GM11168 (cell line): ENCODE data around the gene SNX2.
"Not testable (repeated sequence)": the region's sequence is repeated elsewhere in the genome, so short reads cannot be mapped to it uniquely, and the experiment has no call there.

Source experiments
- in situ Hi-C: fragments of 300-500 bp; cut with MboI; formaldehyde crosslinking; loops from one replicate; pipeline ENCODE4 v1.12.0; 2022; ENCODE audit warnings: low sequenced_read_pairs; ENCODE audit not compliant: unreplicated experiment

The SNX2 gene, protein sequence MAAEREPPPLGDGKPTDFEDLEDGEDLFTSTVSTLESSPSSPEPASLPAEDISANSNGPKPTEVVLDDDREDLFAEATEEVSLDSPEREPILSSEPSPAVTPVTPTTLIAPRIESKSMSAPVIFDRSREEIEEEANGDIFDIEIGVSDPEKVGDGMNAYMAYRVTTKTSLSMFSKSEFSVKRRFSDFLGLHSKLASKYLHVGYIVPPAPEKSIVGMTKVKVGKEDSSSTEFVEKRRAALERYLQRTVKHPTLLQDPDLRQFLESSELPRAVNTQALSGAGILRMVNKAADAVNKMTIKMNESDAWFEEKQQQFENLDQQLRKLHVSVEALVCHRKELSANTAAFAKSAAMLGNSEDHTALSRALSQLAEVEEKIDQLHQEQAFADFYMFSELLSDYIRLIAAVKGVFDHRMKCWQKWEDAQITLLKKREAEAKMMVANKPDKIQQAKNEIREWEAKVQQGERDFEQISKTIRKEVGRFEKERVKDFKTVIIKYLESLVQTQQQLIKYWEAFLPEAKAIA

DNA sequence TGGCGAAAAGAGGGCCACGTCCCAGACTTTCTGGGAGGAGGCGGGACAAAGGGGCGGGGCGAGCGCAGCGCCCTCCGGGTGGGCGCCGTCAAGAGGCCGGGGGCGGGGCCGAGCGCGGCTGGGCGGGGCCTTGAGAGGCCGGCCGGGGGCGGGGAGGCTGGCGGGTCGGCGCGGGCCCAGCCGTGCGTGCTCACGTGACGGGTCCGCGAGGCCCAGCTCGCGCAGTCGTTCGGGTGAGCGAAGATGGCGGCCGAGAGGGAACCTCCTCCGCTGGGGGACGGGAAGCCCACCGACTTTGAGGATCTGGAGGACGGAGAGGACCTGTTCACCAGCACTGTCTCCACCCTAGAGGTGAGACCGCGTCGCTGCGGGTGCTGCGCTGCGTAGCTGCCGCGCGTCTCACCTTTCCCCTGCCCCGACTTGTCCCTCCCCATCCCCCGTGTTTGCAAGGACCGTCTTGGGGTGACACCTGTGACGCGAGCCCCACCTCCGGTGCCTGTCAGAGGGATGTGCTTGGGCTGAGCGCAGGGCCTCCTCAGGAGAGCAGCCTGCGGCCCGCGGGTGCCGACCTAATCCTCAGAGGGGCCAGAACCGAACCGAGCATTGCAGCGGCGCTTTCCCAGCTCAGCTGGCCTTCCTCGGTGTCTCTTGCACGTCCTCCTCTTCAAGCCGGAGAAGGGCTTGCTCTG, at the start of gene SNX2:
Gene SNX2, plus strand, starts transcription at position 220 of the 689 bp plus-strand sequence. Its CDS starts 24 bp downstream, at position 244.
- in situ Hi-C loops: no loop called here

DNA sequence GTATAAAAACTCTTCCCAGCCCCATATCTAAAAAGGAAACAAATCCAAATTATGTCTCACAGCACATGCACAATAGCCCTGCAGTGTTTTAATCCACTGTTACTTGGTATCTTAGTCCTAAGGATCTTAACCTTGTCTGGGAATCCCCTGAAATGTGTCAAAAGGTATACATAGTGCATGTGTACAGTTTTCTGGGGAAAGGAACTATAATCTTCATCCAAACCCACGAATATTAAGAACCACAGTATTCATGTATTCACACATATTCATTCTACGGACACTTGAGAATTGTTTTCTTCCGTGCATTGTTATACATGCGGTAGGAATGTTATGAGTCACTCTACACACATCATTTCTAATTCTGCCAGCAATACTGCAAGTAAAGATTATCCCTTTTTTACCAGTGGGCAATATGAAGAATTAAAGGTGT, 47.8 kb upstream of the SNX2 start:
- in situ Hi-C loops: no loop called here

DNA sequence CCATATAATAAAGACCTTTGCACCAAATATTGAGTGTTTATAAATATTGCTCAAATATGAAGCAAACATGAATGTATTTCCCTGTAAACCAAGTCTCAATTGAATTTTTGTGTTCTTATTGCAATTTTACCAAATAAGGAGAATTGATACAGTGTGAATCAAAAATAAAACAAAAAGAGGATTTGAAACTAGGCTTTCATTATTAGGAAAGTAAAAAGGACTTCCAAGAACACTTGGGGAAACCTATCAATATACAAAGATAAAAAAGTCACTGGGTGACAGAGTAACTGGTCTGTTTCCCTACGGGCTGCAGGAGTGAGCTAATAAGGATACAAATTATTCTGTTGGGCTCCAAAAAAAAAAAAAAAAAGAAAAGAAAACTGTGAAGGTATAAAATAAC, 44.8 kb upstream of the SNX2 start:
- in situ Hi-C loops: no loop called here

DNA sequence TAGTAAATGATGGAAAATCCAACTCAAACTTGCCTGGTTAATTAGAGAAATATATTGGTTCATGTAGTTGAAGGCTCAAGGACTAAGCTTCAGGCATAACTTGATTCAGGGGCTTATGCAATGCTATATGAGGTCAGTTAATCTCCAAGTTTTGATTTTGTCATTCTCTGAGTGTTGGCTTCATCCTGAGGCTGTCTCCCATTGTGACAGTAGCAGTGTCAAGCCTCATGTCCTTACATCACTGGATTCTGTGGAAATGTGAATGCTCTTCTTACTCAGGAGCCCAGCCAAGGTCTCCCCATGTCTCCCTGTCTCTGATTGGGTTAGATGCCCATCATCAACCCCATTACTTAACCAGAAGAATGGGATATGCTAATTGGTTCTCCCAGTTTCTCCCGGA, 44.4 kb upstream of the SNX2 start:
- in situ Hi-C loops: no loop called here

DNA sequence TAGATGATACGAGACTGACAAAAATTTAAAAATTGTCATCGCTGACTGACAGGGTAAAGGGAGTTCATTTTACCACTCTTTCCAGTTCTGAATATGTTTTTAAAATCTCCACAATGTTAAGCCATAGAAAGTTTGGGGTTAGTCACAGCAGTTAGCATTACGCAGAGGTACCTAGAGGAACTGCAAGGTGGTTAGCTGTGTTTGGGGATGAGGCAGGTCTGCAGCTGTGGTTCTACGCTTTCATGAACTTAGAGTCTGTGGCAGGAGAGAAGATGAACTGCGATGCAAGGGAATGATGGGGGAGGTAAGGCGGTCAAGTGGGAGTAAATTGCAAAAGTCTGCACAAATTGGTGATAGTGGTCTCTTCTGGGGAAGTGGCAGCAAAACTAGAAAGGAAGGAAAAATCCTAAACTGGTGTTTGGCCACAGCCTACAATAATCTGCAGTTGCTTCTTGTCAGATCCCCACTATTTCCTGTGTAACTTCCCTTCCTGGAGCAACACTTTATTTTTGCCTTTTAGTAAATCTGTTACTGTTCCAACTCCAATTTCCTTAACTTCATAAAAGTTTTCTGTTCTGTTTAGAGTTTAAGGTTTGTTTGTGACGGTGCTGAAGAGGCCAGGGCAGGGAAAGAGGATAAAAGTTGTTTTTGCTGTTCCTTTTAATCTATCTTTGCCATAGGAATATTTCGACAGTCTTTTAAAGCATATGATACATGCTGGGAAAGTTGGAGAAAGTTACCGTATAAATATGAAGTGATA, 38.6 kb upstream of the SNX2 start:
- in situ Hi-C loops: no loop called here

DNA sequence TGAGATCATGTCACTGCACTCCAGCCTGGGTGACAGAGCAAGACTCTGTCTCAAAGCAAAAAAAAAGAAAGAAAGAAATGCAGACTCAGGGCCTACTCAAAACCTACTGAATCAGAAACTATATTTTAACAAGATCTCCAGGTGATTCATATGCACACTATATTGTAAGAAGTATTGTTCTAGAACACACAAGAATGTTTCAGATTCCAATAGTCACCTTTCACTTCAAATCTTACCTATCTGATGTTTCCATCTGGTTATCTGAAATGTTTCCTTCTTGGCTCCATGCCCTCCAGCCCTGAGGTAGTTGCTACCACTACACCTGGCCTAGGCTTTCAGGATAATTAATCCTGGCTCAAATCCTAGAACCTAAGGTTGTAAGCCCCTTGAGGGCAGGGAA, 36.8 kb upstream of the SNX2 start:
- in situ Hi-C loops: no loop called here

DNA sequence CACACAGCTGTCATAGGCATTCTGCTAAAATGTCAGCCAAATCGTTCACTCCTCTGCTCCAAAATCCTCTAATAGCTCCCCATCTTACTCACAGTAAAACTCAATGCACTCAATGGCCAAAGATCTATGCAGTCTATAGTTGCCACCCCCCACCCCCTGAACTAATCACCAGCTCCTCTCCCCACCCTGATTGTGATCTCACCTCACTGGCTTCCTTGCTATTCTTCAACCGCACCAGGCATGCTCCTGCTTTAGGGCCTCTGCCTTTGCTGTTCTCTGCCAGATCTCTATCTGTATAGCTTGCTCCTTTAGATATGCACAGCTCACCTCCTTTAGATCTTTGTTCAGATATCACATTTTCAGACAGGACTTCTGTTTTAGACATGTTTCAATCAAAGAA, 33.2 kb upstream of the SNX2 start:
- in situ Hi-C loops: no loop called here

DNA sequence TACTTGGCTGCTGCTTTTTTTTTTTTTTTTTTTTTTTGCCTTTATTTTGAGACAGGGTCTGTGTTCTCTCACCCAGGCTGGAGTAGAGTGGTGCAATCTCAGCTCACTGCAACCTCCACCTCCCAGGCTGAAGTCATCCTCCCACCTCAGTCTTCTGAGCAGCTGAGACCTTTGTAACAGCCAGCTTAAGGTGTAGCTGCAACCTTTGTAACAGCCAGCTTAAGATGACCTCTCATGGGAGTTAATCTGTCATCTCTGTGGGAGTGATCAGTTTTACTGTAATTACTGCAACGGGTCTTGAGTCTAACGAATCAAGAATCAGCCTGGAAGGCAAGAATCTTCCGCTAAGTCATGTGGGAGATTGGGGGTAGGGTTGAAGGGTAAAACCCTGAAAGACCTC, 31.6 kb upstream of the SNX2 start:
- in situ Hi-C loops: no loop called here

DNA sequence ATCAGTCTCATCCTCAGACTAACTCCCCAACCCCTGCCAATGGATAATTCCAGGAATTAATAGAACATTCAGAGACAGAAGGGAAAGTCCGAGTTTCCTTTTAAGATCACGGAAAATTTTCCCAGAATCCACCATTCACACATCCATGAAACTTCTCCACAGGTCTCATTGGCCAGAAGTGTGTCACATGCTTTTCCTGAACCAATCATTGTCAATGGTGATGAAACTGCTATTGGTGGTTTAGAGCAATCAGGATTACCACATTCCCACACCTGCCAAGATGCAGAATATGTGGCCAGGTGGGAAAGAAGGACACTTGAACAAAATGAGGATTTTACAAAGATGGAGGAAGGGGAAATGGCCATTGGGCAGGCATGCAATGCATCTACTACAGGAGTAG, 29.3 kb upstream of the SNX2 start:
- in situ Hi-C loops: no loop called here

DNA sequence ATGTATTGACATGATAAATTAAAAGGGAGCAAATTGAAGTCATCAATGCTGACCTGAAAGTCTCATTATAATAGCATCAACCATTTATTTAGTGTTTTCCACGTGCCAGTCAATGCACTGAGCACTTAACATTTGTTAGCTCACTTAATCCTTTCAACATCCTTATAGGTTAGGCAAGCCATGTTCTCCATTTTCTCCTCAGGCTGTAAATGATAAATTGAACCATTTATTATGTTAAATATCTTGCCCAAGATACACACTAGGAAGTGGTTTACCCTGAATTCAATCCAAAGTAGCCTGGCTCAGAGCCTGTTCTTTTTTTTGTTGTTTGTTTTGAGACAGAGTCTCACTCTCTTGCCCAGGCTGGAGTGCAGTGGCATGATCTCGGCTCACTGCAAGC, 25.0 kb upstream of the SNX2 start:
- in situ Hi-C loops: no loop called here

DNA sequence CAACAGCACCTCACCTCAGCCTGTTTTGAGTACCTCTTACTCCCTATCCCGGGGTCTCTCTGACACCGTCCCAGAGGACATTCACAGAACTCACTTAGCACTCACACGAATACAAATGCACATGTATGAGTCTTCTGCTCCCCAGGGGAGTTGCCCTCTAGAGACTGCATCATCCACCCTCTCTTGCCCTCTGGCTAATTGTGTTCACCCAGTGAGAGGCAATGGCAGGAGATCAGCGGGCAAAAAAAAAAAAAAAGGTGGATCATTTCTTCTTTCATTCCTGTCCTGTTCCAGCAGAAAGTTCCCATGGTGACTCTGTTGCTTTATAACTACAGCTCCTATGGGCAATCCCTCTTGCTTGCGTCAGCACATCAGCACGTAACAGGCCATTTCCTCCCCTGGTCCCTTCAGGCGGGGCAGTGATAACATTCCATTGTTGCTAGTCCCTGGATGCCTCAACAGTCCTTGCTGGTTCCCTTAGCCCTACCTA, 23.5 kb upstream of the SNX2 start:
- in situ Hi-C loops: no loop called here

DNA sequence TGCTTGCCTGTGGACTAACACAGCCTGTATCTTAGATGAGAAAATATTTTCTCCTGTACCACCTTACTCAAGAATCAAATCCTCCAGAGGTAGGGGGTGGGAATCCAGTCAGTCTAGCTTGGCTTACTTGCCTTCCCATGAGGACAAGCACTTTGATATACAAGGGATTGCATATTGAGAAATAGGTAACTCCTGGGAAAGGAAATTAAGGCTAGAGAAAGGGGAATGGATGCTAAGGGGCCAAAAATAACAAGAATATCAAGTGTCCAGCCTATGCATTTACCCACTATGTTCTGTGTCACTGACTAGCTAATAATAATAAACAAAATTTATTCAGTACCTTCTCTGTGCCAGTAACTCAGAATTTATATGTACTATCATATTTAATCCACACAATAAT, 21.4 kb upstream of the SNX2 start:
- in situ Hi-C loops: no loop called here

DNA sequence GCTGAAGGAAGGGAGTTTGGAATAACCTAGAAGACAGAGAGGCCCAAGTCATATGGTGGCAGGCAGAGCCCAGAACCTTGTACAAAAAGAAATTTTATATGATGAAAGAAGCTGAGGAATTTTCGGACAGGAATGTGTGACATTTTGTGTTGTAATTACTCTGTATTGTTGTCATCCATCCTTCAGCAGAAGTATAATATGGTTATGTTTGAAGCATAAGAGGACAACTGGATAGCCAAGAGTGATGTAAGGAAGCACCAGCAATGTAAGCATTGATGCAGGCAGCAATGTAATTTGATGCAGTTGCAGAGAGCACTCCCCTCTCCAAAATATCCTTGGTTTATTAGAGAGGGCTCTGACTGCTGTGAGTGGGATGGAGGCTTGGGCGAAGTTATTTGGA, 19.1 kb upstream of the SNX2 start:
- in situ Hi-C loops: no loop called here

DNA sequence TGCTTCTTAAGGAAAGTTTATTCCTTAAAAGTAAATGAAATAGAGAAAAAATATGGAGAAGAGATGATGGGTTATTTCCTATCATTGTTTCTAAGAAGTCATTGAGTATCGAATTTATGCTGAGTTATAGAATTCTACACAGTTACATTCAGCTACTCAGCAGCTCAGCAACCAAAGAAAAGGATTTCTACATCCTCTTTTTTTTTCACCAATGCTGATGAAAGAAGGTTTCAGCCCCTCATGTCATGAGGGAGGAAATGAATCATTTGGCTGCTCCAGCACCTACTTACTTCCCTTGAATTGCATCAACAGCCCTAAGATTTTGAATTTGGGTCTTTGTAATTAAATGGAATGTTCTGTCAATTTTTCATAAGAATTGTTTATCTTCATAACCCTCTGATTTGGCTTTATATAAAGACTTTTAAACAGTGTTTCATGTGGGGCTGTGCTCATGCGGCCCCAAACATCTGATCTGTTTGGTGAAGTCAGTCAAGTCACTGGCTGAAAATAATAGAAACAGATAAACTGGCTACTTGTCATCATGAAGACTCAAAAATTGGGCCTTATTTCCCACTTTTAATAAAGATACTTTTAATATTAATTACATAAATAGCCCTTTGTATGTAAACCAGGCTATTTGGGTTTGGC, 18.5 kb upstream of the SNX2 start:
- in situ Hi-C loops: no loop called here

DNA sequence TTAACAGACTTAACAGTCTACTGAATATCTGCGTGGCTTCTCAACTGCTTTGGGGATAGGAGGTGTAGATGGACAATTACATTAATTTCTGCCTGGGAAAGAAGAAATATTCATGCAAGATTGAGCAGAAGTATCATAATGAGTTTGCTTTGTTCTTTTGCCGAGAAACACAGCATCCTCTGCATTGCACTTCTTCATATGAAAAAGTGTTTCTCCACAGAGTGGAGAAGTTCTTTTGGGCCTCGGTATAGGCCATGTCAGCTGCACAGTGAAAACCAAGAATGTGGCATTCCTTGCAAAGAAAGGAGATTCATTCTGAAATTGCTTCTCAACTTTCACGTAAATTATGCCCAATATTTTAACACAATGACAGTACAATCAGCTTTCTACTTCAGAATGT, 17.6 kb upstream of the SNX2 start:
- in situ Hi-C loops: no loop called here

DNA sequence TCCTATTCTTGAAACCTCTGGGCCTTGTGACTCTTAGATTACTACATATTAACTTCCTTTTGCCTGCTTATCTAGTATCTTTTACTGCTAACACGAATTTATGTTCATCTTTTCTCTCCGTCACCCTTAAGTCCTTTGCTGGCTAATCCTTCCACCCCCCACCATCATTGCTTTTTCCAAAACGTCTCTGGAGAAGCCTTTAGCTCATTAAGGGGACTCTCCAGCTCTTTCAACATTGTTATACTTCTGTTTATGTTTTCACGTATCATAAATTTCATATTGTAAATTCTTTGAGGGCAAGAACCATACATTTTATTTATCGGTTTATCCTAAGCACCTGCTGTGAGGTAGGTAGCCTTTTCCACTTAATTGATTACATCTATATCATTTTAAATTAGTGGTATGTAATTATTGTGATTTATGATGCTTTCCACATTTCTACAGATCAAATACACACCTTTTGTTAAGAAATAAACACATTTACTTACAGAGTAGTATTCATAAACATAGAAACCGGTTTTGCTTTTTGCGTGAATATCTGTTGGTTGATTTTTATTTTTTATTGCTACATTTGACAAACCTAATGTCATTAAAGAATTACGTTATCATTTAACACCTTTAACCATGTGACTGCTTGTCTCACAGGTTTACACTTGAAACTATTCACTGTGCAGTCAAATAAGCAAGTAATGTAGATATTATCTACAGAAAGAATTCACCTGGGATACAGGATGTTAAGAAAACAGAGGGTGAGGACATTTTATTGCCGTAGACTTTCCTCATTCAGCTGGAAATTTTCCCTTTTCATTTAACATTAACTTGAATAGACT, 15.4 kb upstream of the SNX2 start:
- in situ Hi-C loops: no loop called here

DNA sequence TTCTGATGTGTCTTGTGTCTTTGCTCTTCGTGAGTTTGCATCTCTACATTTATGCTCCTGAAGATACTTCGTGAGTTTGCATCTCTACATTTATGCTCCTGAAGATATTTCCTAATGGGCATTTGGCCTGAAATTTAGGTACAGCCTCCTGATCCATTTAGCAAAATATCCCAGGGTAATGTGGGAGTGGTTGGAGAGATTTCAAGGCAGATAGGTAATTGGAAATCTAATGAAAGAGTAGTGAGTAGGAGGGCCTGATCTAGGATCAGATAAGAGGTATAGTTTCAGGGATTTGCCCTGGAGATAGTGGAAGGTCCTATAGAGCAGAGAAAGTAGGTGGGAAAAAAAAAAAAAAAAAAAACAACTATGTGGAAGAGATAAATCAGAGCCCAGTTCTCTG, 14.6 kb upstream of the SNX2 start:
- in situ Hi-C loops: no loop called here

DNA sequence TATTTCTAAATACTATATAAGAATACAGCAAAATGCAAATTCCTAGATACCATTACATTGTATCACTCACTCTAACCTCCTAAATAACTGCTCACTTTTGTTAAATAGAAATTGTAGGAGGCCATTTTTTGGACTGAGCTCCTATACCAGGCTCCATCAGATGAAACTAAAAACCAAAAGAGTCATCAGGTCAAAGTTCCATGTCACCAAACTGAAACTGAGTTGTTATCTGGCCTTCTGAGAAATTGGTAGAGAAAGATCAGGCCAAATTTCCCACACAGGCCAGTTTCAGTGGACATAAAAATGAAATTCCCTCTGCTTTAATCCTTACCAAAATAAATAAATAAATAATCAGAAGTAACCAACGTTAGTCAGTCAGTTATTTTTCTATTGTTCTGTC, 13.8 kb upstream of the SNX2 start:
- in situ Hi-C loops: no loop called here

DNA sequence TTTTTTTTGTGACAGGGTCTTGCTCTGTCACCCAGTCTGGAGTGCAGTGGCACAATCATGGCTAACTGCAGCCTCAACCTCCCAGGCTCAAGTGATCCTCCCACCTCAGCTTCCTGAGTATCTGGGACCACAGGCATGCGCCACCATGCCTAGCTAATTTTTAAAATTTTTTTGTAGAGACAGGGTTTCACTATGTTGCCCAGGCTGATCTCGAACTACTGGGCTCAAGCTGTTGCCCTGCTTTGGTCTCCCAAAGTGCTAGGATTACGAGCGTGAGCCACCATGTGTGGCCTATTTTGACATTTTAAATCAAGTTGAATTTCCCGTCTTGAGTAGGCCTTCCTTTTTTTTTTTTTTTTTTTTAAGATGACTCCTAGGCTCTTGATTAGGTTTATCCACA, 13.0 kb upstream of the SNX2 start:
- in situ Hi-C loops: not testable (repeated sequence)
